ENCODE measurements around the gene SUSD4.

- TF ChIP-seq, protein P1, sequence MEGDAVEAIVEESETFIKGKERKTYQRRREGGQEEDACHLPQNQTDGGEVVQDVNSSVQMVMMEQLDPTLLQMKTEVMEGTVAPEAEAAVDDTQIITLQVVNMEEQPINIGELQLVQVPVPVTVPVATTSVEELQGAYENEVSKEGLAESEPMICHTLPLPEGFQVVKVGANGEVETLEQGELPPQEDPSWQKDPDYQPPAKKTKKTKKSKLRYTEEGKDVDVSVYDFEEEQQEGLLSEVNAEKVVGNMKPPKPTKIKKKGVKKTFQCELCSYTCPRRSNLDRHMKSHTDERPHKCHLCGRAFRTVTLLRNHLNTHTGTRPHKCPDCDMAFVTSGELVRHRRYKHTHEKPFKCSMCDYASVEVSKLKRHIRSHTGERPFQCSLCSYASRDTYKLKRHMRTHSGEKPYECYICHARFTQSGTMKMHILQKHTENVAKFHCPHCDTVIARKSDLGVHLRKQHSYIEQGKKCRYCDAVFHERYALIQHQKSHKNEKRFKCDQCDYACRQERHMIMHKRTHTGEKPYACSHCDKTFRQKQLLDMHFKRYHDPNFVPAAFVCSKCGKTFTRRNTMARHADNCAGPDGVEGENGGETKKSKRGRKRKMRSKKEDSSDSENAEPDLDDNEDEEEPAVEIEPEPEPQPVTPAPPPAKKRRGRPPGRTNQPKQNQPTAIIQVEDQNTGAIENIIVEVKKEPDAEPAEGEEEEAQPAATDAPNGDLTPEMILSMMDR (conservative IDR thresholded peaks at IDR 0.05; ENCODE audit: low read depth, low read length): no peak
- no peak for TF ChIP-seq POLR2A (IDR thresholded peaks at IDR 0.05; ENCODE audit: low read depth, low read length)
- TF ChIP-seq MAFK (IDR thresholded peaks at IDR 0.05; ENCODE audit: low read depth, low read length): no peak
- TF ChIP-seq, protein P2, sequence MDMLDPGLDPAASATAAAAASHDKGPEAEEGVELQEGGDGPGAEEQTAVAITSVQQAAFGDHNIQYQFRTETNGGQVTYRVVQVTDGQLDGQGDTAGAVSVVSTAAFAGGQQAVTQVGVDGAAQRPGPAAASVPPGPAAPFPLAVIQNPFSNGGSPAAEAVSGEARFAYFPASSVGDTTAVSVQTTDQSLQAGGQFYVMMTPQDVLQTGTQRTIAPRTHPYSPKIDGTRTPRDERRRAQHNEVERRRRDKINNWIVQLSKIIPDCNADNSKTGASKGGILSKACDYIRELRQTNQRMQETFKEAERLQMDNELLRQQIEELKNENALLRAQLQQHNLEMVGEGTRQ (IDR thresholded peaks at IDR 0.05; ENCODE audit: low read depth, low read length): no peak
- TF ChIP-seq BHLHE40 (IDR thresholded peaks at IDR 0.05; ENCODE audit: low read depth, low read length): no peak
- no peak for TF ChIP-seq MXI1 (IDR thresholded peaks at IDR 0.05; ENCODE audit: borderline replicate concordance, low read depth, low read length)
- TF ChIP-seq RAD21 (IDR thresholded peaks at IDR 0.05; ENCODE audit: low read length): no peak
- TF ChIP-seq MAZ (IDR thresholded peaks at IDR 0.05; ENCODE audit: borderline replicate concordance, low read depth, low read length): no peak
- TF ChIP-seq CEBPB (IDR thresholded peaks at IDR 0.05; ENCODE audit: low read depth, low read length): no peak
- TF ChIP-seq RFX5 (IDR thresholded peaks at IDR 0.05; ENCODE audit: low read depth, low read length): no peak
- TF ChIP-seq SMC3 (IDR thresholded peaks at IDR 0.05; ENCODE audit: low read depth, low read length): no peak
- no peak for TF ChIP-seq RCOR1 (IDR thresholded peaks at IDR 0.05; ENCODE audit: insufficient replicate concordance, low read length)
- no peak for TF ChIP-seq CHD1 (IDR thresholded peaks at IDR 0.05; ENCODE audit: low read depth, low read length)
- TF ChIP-seq FOS (IDR thresholded peaks at IDR 0.05; ENCODE audit: low read depth, low read length): no peak
Observed at GRCh38 chr1:223364685-223365382, 858 bp upstream of the SUSD4 start.
